ENCODE measurements around the gene PRAMEF20.

The PRAMEF20 gene

GRCh38 chr1:13465515-13465914, 55.3 kb downstream of the PRAMEF20 start:
- DNase-seq, result no peak

GRCh38 chr1:13469343-13469742, 59.1 kb downstream of the PRAMEF20 start:
- DNase-seq, result no peak

Data from NCI-H2107 (cell line).